ENCODE data around the gene NBPF1. TPM values are rescaled to one million over a fixed set of nuclear protein-coding genes. Genes with fewer than 3 reads are reported as not detected.
A peak's percentile ranks its signal among the peaks of the same experiment; 100 is the strongest.
"Not testable (repeated sequence)": the region's sequence is repeated elsewhere in the genome, so short reads cannot be mapped to it uniquely, and the experiment has no call there.

The NBPF1 gene
- total RNA-seq, 1 donor from 2014 or later: 64.2 TPM

DNA sequence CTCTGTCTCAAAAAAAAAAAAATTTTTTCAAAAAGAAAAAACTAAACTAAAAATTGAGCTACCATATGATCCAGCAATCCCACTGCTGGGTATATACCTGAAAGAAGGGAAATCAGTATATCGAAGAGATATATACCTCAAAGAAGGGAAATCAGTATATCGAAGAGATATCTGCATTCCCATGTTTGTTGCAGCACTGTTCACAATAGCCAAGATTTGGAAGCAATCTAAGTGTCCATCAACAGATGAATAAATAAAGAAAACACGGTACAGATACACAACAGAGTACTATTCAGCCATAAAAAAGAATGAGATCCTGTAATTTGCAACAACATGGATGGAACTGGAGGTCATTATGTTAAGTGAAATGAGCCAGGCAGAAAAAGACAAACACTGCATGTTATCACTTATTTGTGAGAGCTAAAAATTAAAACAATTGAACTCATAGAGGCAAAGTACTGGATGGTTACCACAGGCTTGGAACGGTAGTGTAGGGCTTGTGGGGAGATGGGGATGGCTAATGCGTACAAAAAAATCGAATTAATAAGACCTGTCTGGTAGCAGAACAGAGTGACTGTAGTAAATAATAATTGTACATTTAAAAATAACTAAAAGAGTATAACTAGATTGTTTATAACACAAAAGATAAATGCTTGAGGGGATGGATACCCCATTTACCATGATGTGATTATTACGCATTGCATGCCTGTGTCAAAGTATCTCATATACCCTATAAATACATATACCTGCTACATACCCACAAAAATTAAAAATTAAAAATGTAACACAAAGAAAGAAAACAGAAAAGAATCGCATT is 28.0 kb upstream of the NBPF1 start:
- DNase-seq (ENCODE audit: low spot score): not testable (repeated sequence)

DNA sequence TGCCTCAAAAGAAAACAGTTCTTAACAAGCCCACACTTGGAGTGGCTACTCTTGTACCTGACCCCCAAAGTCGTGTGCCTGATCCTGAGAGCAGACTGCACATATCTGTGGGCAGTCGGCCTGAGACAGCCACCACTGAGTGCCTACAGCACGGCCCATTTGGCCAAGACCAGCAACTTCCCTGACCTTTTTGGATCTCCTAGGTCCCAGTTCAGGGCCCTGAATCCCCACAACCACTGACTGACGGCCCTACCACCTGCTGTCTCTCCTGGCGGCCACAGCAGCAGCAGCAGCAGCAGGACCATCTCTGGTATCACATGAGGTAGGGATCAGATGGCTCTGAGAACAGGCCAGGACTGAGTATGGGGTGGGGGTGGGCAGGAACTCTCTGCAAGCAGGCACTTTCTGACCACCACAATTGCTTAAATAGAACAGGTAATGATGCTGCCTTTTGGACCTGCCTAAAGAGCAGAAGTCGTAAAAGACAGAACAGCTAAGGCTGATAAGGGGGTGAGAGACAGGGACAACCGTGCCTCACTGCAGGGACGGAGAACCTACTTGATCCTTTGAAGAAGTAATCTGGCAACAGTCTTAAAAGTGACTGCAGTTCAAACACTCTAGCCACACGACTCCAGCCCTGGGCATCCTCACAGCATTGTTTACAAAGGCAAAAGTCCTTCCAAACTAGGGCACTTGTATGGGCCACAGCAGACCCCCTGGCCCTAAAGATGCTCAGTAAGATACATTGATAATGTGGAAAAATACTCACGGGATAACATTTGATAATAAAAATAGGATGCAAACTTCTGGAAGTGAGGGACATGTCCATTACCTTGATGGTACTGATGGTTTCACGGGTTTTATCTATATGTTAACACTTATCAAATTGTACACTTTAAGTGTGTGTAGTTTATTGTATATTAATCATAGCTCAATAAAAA is 26.0 kb upstream of the NBPF1 start:
- peak; percentile 11 for DNase-seq (ENCODE audit: low spot score)

DNA sequence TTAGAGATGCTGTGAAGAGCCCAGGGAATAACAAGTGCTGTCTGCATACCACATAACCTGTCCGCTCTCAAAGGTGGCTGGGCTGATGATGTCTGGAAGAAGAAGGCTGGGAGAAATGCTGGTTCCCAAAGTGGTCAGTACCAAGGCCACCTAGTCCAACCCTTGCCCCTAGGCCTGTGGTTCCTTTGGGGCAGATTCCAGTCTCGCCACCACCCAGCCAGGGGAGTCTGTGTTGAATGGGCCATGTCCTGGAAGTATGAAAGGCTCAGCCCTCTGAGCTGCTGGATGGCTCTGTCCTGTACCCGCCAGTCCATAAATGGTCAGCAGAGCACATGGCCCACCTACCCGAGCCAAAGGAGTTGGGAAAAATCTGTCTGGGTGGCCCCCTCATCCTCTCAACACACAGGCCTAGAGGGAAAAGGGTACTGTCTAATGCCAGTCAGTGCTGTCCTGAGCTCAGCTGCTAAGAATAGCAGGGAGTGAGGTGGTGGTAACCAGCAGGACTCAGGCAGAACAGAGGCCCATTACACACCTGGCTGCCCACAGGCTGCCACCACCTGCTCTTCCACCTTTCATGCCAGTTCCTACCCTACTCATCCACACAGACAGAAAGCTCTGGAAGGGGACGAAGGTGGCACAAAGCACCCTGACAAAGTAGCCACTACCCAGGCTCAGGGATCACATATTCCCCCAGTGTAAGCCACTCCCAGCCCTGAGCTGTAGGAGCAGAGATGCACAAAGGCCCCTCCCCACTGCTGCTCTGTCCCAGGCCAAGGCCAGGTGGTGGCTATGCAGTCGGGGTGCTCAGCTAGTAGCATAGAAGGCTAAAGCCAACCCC is 24.8 kb upstream of the NBPF1 start:
- not testable (repeated sequence) for DNase-seq (ENCODE audit: low spot score)

DNA sequence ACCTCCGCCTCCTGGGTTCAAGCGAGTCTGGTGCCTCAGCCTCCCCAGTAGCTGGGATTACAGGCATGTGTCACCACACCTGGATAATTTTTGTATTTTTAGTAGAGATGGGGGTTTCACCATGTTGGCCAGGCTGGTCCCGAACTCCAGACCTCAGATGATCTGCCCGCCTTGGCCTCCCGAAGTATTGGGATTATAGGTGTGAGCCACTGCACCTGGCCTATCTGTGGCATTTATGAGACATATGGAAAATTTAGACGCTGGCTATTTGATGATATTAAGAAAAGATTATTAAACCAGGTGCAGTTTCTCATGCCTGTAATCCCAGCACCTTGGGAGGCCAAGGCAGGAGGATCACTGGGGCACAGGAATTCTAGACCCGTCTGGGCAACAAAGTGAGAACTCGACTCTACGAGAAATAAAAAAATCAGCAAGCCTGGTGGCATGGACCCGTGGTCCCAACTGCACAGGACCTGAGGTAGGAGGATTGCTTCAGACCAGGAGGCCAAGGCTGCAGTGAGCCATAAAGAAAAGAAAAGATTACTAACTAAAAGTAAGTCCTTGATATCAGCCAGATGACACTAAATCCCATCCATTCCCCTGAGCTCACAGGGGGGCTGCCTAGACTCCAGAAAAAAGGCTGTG is 23.3 kb upstream of the NBPF1 start:
- not testable (repeated sequence) for DNase-seq (ENCODE audit: low spot score)

DNA sequence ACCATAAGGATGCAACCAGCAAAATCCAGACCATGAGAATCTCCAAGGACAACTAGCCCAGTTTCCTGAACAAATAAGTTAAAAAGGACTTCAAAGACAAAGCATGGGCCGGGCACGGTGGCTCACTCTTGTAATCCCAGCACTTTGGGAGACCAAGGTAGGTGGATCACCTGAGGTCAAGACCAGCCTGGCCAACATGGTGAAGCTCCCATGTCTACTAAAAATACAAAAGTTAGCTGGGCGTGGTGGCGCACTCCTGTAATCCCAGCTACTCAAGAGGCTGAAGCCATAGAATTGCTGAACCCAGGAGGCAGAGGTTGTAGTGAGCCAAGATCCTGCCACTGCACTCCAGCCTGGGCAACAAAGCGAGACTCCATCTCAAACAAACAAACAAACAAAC is 22.6 kb upstream of the NBPF1 start:
- DNase-seq (ENCODE audit: low spot score): not testable (repeated sequence)

DNA sequence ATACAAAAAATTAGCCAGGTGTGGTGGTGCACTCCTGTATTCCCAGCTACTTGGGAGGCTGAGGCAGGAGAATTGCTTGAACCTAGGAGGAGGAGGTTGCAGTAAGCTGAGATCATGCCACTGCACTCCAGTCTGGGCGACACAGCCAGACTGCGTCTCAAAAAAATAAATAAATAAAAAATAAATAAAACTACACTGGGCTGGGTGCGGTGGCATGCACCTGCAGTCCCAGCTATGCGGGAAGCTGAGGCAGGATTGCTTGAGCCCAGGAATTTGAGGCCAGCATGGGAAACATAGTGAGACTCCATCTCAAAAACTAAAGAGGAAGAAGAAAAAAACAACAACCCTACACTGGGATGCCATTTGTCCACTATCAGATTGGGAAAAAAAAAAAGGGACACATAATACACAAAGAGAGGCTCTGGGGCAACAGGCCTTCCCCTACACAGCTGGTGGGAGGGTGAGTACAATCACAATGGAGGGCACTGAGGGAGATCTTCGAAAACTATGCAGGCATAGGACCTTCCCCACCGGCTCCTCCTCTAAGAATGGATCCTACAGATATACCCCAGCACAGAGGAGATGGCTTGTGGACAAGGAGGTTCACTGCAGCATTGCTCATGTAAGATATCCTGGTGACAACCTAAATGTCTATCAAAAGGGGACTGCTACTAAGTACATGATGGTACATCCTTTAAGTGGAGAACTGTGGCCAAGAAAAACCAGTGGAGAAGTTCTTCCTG is 20.3 kb upstream of the NBPF1 start:
- DNase-seq (ENCODE audit: low spot score): peak; percentile 9

DNA sequence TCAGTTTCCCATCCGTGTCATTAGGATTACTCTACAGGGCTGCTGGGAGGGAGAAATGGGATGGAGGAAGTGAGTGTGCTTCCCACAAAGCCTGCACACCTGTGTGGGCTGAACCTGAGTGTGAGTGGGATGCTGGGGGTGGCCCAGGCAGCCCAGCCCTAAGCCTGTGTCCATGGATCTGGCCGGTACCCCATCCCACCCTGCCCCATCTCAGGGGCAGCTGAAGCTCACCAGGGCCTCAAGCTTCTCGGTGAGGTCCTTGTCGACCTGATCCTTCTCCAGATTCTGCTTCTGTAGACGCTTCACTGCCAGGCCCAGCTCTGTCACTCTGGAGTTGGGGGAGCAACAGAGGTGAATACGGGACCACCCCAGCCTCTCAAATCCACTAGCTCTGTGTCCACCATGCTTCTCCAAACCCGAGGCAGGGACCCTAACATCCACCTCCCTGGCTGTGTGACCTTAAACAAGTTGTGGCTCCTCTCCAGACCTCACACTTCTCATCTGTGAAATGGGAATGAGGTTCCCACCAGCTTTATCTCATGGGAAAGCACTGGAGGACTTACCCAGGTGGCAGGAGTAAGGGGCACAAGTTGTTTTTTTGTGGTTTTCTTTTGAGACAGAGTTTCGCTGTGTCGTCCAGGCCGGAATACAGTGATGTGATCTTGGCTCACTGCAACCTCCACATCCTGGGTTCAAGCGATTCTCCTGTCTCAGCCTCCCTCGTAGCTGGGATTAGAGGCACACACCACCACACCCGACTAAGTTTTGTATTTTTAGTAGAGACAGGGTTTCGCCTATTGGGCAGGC is 18.9 kb upstream of the NBPF1 start:
- not testable (repeated sequence) for DNase-seq (ENCODE audit: low spot score)

DNA sequence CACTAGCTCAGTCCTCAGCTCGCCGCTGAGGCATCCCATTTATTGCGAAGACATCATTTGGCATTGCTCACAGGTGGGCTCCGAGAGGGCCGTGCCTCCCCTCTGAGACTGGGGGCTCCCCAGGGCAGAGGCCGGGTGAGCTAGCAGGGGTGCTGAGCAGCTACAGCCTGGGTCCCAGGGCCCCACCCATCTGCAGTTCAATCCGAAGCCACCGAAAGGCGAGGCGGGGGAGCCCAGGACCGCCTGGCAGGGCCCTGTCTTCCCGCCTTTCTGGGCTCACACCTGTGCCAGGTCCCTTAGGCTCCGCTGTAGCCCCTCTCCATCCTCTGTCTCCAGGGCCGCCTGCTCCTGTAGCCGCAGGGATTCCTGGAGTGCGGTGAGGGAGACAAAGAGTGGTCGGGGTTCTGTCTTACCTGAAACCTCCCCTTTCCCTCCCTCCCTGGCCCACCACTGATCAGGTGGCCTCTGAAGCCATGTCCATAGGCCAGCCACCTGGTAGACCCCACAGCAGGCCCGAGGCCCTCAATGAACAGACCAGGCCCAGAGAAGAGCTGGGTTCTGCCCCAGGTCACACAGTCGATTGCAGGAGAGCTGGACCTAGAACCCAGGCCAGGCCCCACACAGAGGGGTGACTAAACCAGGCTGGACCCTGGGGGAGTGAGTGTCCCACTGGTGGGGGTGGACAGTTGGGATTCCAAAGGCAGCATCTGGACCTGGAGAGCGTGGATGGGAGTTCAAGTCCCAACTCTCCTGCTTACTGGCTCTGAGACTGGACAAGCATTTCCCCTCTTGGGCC is 18.1 kb upstream of the NBPF1 start:
- DNase-seq (ENCODE audit: low spot score): no peak

DNA sequence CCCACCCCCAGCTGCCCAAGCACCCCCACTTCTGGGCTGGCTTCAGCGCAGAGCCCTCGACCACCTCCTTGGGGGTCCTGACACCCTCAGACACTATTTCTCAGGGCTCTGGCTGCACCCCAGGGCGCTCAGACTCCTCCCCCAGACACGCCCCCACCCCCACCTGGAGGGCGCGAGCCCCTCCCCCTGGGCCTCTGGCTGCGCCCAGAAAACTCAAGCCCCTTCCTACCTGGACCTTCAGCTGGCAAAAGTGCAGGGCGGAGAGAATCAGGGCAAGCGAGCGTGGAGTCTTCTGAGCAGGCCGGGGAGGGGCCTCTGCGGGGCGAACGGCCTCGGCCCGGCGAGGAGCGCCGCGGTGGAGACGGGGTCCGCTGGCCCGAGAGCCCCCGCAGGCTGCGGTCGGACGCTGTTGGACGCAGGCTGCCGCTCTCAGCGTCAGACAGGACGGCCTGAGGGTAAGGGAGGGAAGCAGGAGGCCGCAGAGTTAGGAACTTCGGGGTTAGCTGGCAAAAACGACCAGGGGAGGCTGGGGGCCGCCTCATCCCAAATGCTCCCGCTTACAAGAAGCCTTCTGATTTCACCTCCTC is 17.4 kb upstream of the NBPF1 start:
- DNase-seq (ENCODE audit: low spot score): no peak

DNA sequence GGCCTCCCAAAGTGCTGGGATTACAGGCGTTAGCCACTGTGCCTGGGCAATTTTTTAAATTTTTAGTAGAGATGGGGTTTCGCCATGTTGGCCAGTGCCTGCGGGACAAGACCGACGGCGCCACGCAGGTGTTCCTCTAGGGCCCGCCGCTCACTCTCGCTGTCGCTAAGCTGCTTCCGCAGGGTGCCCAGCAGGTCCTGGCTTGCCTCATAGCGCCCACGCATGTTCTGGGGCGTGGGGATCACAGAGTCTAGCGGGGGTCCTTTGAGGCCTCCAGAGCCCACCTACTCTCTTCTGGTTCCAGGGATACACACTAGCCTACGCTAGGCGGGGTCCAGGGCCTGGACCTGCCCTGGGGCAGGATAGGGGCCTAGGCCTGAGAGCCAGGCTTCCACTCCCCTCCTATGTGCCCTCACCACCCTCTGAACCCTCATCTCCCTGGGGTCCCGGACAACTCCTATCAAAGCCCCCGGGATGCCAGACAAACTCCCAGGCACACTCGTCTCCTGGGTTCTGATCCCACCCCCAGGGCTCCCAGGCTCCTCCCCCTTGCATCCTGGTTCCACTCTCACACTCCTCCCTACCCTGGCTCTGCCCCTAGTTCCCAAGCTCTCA is 16.7 kb upstream of the NBPF1 start:
- not testable (repeated sequence) for DNase-seq (ENCODE audit: low spot score)

DNA sequence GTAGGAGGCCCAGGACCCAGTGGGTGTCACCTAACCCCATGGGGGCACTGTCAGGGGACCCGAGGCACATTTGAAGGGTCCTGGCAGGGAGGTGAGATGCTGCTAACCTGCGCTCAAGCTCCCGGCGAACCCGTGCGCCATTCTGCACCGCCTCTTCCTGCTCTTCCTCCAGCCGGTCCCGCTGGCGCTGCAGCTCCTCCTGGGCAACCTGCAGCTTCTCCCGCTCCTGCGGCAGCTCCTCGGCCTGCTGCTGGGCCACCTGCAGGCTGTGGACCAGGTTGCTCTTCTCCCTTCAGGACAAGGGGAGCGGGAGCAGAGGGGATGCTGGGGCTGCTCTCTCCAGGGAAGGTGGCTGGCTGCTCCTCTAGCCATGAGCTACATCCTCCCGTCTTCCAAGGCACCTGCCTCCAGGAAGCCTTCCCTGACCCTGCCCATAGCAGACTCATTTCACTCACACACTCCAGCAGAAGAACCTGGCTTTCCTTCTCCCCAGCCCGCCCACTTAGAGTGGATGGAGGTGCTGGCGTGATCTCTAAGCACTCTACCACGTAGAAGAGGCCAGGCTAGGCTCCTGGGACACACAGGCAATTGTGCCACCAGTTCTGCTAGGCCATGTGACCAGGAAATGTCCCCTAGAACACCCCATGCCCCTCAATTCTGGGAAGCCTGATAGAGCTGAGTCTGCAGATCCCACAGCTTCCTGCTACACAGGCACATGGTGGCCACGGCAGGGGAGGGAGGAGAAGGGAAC is 15.2 kb upstream of the NBPF1 start:
- no peak for DNase-seq (ENCODE audit: low spot score)

DNA sequence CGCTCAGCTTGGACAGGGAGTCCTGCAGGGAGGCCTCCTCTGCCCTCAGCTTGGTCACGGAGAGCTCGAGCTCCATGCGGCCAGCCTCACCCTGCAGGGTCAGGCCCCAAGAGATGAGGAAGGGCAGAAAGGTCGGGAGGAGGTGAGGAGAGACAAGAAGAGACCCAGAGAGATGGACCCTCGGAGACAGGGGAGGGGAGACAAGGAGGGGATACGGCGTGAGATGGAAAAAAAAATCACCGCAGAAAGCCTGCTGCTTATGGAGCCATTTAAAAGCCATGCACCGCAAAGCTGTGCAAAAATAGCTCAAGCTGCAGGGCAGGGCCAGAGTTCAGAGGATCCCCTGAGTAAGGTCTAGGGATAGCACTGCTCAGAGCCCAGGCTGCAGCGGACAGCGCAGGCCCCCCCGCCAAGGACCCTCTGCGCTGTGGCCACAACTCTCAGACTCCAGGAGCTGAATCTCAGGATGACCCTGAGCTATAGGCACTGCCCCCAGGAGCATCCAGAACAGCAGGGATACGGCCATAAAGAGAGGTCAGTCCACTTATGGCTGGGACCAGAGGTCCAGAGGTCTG is 13.1 kb upstream of the NBPF1 start:
- DNase-seq (ENCODE audit: low spot score): not testable (repeated sequence)

DNA sequence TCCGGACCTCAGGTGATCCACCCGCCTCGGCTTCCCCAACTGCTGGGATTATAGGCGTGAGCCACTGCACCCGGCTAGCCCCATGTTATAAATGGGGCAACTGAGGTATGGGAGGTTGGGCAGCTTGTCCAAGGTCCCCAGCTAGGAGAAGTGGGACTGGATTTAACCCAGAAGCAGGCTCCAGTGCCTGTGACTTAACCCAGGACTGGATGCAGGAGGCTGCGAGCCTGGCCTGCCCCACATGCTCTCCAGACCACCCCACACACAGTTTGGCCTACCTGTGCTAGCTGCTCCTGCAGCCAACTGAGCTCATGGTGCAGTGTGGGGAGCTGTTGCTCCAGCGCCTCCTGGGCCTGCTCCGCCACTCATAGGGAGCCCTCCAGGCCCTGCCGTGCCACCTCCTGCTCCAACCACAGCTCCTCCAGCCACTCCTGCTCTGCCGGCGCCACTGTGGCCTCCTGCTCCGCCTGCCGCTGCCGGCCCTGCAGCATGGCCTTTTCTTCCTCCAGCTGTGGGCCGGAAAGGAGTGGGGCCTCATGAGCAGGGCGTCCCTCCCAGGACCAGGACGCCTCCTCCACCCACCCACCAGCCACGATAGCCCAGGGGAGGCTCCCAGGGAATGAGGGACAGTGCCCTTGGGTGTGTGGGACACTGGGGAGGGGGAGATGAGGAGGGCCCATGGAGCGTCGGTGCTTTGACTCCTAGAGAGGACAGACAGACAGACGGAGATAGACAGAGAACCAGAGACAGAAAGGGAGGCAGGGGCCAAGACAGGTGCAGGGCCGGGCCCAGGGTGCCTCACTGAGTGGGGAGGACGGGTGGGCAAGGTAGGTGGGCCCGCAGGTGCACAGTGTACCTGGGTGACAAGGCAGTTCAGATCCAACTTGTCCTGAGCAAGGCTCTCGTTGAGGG is 12.4 kb upstream of the NBPF1 start:
- no peak for DNase-seq (ENCODE audit: low spot score)

DNA sequence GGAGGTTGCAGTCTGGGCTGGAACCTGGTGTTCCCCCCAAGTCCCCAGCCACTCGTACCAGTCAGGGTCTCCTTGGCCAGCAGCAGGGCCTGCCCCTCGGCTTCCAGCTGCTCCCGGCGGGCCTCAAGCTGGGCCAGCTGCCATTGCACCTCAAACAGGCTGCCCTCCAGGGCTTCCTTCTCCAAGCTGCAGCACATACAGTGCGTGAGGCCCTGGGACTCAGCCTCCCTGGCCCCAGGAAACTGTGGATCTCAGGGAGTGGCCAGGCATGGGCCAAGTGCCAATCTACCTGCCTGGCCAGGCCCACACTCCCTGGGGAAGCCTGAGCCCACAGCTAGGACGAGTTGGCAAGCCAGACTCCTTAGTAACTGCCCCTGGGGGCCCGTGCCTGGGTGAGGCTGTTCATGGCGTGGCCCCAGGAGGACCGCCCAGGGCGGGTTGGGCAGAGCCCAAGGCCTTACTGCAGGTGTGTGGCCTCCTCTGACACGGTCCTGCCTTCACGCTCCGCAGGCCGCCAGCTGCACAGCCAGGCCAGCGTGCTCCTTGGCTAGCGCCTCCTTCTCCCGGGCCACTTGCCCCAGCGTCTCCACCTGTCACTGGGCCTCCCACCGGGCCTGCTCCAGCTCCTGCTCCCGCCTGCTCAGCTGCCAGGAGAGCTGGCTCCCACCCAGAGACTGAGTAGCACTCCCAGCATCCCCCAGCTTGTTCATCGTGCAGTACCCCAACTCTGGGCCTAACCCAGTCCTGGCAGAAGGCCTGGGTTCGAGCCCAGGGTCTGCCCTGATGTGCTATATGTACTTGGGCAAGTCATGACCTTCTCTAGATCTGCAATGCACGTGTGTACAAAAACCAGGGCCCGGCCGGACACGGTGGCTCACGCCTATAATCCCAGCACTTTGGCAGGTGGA is 10.7 kb upstream of the NBPF1 start:
- DNase-seq (ENCODE audit: low spot score): peak; percentile 98

DNA sequence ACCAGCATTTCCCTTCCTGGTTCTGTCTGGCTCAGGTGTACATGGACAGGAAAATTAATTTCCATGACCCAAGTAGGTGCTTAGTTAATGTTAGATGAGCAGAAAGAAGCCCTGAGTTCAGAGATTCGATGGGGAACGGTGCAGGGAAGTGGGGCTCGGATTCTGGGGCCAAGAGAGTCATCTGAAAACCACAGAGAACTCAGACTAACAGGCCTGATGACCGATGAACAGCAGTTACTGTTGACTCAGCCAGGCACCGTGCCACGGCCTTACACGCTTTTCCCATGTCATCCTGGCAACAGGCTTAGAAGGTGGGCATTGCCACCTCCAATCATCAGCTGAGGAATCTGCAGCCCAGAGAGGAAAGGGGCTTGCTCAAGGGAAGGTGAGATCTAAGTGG is 10.0 kb upstream of the NBPF1 start:
- peak; percentile 61 for DNase-seq (ENCODE audit: low spot score)
